ENCODE results near the gene KPNA3. TPM values are rescaled to one million over a fixed set of nuclear protein-coding genes. Genes with fewer than 3 reads are reported as not detected.

Gene KPNA3
- total RNA-seq, 1 experiment from 2014 or later = 54.3 TPM

DNA sequence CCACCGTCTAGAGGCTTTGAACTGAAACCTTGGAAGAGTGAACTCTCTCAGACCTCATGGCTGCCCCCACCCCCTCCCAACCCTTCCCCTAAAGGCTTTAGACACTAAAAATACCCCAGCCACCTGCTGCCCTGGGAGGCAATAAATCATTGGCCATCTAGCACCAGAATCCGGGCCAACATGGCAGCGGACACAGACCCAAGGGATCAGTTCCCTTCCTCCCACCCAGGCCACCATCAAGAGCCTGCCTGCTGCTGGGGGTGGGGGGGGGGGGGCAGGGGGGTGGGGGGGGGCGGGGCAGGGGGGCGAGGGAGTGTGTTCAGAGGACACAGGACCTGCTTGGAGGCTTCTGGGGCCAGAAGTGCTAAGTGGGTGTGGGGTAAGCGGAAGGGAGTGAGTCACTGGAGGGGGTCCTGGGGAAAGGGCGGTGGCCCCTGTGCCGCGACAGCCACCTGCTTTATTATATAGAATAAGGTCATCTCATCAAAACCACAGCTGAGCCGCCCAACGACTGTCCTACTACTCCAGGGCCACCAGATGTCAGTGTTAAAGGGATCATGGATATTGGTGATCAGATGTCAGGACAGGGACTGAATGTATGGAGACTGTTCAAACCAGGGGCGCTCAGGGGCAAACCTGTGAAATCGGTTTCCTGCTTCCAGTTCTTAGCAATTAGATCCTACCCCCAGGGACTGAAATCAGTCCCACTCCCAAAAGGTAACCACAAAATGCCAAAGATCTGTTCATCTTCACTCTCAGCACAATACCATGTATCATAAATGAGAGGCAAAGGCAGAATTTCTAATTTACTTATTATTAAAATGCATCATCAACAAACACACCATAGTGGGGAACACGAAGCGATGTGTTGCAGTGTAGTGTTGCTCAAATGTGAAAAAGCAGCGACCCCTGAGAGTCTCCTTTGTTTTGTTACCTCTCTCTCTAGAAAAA is 139.9 kb downstream of the KPNA3 start:
- no peaks in the 10 kb centered on the region for H3K9me3 ChIP-seq (replicated peaks)
- H3K27me3 ChIP-seq = no peaks in the 10 kb centered on the region
- no peaks in the 10 kb centered on the region for H3K36me3 ChIP-seq
- peak; percentile 55 to 78 for DNase-seq
- no peak overlapping the region for H3K27ac ChIP-seq
- H3K4me1 ChIP-seq = peaks cover 6% of the 10 kb centered on the region
- no peak overlapping the region for H3K4me3 ChIP-seq

DNA sequence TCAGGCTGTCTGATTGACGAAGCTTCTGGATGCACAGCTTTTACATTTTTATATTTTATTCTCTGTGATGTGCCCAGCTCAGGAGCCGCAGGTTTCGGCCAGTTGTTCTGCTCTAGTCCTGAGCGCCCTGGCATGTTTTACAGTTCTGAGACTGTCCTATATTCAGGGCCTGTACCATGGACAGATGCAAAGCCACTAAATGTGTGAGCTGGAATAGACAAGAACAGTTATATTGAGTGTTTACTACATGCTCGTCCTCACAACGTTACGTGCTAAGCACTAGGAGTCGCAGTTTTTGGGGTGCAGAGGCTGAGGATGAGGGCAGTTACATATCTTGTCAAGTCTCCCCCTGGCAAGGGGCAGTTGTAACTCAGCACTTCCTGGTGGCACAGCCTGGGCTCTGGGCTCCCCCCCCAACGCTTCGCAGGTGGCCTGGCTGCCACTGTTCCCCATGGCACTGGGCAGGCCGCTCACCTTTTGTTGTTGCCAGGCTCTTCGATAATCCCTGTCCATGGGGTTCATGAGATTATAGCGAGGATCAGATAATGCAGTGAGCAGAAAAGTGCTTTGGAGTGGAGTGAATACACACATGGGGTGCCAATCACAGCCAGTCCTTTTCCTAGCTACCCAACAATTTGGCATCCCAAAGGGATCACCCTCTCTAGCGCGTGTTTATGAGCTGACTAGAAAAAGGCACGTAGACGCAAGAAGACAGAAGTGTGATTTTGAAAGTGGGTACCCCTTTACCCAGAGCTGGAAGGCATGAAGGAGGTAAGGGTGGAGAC is 140.7 kb downstream of the KPNA3 start:
- Histone ChIP-seq H3K9me3 (replicated peaks) (no peaks in the 10 kb centered on the region), H3K27ac (no peak overlapping the region), H3K36me3 (no peaks in the 10 kb centered on the region), H3K4me1 (peaks cover 6% of the 10 kb centered on the region), H3K4me3 (no peak overlapping the region), H3K27me3 (no peaks in the 10 kb centered on the region)
- DNase-seq = no peak

DNA sequence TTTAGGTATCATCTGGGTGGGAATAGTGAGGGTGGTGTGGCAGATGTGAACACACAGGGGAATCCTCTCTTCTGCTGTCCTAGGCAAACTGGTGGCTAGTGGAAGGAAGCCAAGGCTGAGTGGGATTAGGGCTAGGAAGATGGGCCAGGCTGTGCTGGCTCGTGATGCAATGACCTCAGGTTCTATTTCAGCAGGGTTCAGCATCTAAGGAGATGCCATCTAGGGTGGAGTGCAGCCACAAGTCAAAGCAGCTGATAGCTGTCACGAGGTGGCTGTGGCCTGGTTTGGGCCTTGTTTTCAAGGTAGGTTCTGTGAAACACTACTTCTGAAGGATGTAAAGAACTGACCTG is 142.5 kb downstream of the KPNA3 start:
- no peak for DNase-seq
- H3K27me3 ChIP-seq = no peaks in the 10 kb centered on the region
- H3K9me3 ChIP-seq (replicated peaks) = no peaks in the 10 kb centered on the region
- no peak overlapping the region for H3K27ac ChIP-seq
- H3K4me3 ChIP-seq = no peak overlapping the region
- peaks cover 6% of the 10 kb centered on the region for H3K4me1 ChIP-seq
- H3K36me3 ChIP-seq = no peaks in the 10 kb centered on the region

Other genes with a start within 250 kb of the KPNA3 start
- 22.6 and 23.4 TPM in 2 replicates for gene RCBTB1, start 207.1 kb downstream of the KPNA3 start, total RNA-seq (2014; rRNA removed; shearing (Covaris generic))
- 0.08 TPM in 1 of 2 replicates, not detected in the other for gene ARL11, start 164.2 kb downstream of the KPNA3 start, total RNA-seq (2014; rRNA removed; shearing (Covaris generic))
- gene EBPL, start 101.2 kb downstream of the KPNA3 start, total RNA-seq (2014; rRNA removed; shearing (Covaris generic)) = 56.6 and 62.1 TPM in 2 replicates
- gene SPRYD7, start 143.7 kb upstream of the KPNA3 start, total RNA-seq (2014; rRNA removed; shearing (Covaris generic)) = 11.0 and 12.0 TPM in 2 replicates
- gene TRIM13, start 204.4 kb upstream of the KPNA3 start, total RNA-seq (2014; rRNA removed; shearing (Covaris generic)) = 11.4 and 11.6 TPM in 2 replicates
- gene KCNRG, start 222.8 kb upstream of the KPNA3 start, total RNA-seq (2014; rRNA removed; shearing (Covaris generic)) = 0.53 and 0.61 TPM in 2 replicates

Data from SJCRH30 (cell line).